ENCODE measurements around the gene ANAPC7.
A peak's percentile ranks its signal among the peaks of the same experiment; 100 is the strongest.

ANAPC7 gene

GRCh38 chr12:110333201-110333600 is 70.3 kb downstream of the ANAPC7 start:
- no peak for DNase-seq (ENCODE audit: low read depth, low spot score)
- H3K4me3 ChIP-seq (ENCODE audit: low read depth, low read length), result no peak overlapping the region
- no peak for TF ChIP-seq CTCF (IDR thresholded peaks at IDR 0.05; ENCODE audit: low read depth, low read length)
- in situ Hi-C loops (cut with HindIII; ENCODE audit: low sequenced_read_pairs), result no loop called here

DNA sequence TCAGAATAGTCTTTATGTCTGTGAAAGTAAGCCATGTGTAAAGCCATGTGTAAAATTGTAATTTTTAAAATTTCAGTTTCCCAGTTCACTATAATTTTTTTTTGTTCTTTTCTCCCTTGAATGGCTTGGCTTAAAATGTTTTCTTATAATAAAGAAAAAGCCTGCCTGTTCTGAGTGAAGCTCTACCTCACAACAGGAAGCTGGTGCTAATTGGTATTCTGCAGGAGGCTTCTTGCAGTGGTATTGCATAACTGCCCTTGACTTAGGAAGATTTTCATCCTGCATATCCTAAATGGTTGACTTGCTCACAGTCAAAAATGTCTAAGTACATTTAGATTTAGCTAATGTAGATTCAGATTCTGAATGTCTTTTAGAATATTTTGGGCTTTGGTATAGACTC is 73.0 kb downstream of the ANAPC7 start:
- in situ Hi-C loops (cut with HindIII; ENCODE audit: low sequenced_read_pairs), result no loop called here
- no peak for TF ChIP-seq CTCF (IDR thresholded peaks at IDR 0.05; ENCODE audit: low read depth, low read length)
- DNase-seq (ENCODE audit: low read depth, low spot score), result peak; percentile 29

DNA sequence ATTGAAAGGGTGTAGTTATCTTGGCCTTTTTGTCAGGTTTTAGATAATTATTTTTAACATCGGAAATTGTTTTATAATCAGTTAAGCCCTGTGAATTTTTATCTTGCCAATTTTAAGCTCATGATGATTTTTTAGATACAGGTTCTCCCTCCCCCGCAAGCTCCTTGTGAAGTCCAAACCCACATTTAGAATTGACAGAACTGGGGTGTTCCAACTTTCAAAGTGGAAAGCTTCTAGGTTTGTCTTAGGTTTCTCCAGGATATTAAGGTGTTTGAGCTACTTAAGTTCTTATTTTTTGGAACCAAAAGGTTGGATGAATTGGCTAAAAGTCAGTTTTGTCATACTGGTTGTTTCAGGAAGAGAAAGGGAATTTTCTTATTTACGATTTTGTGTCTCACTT is 73.4 kb downstream of the ANAPC7 start:
- TF ChIP-seq CTCF (IDR thresholded peaks at IDR 0.05; ENCODE audit: low read depth, low read length), result no peak
- in situ Hi-C loops (cut with HindIII; ENCODE audit: low sequenced_read_pairs), result no loop called here
- DNase-seq (ENCODE audit: low read depth, low spot score), result no peak
- no peak overlapping the region for H3K4me3 ChIP-seq (ENCODE audit: low read depth, low read length)

More for the DNA sequence above, 73.0 kb downstream of the ANAPC7 start:
- H3K4me3 ChIP-seq (ENCODE audit: low read depth, low read length), result no peak overlapping the region

GRCh38 chr12:110329710-110330109 is 73.8 kb downstream of the ANAPC7 start:
- DNase-seq (ENCODE audit: low read depth, low spot score), result no peak
- no peak for TF ChIP-seq CTCF (IDR thresholded peaks at IDR 0.05; ENCODE audit: low read depth, low read length)
- in situ Hi-C loops (cut with HindIII; ENCODE audit: low sequenced_read_pairs), result no loop called here
- no peak overlapping the region for H3K4me3 ChIP-seq (ENCODE audit: low read depth, low read length)
